HepG2 (cell line): Measurements from ENCODE around the gene FBXW2. TPM values are rescaled to one million over a fixed set of nuclear protein-coding genes. Genes with fewer than 3 reads are reported as not detected.

Source experiments
- ATAC-seq: fragments of 200-7000 bp; cut with Tn5 transposase; 3 replicates; pipeline ENCODE4 v1.9.1; 2020; ENCODE audit warnings: mild to moderate bottlenecking, moderate library complexity
- BruUV-seq: library from RNA; stranded (reverse); fragments of 400-500 nt; replicated peaks from 2 replicates; lab custom pipeline; 2021; lab: Mats Ljungman, UMichigan
- CTCF ChIA-PET: fragments of 300-600 bp; formaldehyde crosslinking; extraction: SDS; loops from one replicate; lab custom pipeline; 2021; ENCODE audit warnings: low total read pairs, inconsistent platforms, low intra/inter-chr PET ratio; lab: Yijun Ruan, JAX
- POLR2A ChIA-PET: fragments of 350-600 bp; sonication (Branson Sonifier 250); formaldehyde crosslinking; loops from one replicate; lab custom pipeline; 2020; ENCODE audit warnings: antibody characterized with exemption, inconsistent platforms; lab: Yijun Ruan, JAX
- DNase-seq: peaks from one replicate; pipeline ENCODE4 v3.0.0-alpha.2; 2015; ENCODE audit warnings: low spot score
- FAIRE-seq: peaks from 3 replicates; lab custom pipeline; 2011; peaks lifted over from hg19 to GRCh38; lab: Jason Lieb, UNC
- H2AFZ ChIP-seq: one replicate; pipeline ENCODE4 v1.6.1; 2011; ENCODE audit warnings: low read length, inconsistent platforms
- H3K27ac ChIP-seq: fragments of 300-600 bp; 3 replicates; pipeline ENCODE4 v1.8.0; 2011; ENCODE audit warnings: mixed run types, mild to moderate bottlenecking, mixed read lengths, low read length, inconsistent platforms; ENCODE audit not compliant: insufficient read depth; ENCODE audit errors: extremely low read length
- H3K27me3 ChIP-seq, 2 experiments: fragments of 200-600 bp in 1 of 2; 2 replicates in 1 of 2; 3 replicates in 1 of 2; pipeline versions ENCODE4 v1.6.0 to v1.8.0; 2011; ENCODE audit warnings: low read length in 2 of 2, mild to moderate bottlenecking in 2 of 2, moderate library complexity in 2 of 2, inconsistent platforms in 1 of 2; ENCODE audit not compliant: insufficient read depth in 2 of 2, control insufficient read depth in 1 of 2
- H3K36me3 ChIP-seq, 2 experiments: fragments of 200-600 bp in 1 of 2; replicated peaks in 1 of 2; 2 replicates in 1 of 2; 3 replicates in 1 of 2; pipeline versions ENCODE4 v1.5.1 to v1.8.0; 2011; ENCODE audit warnings: low read length in 2 of 2, inconsistent platforms in 1 of 2; ENCODE audit not compliant: insufficient read depth in 2 of 2, control insufficient read depth in 1 of 2
- H3K4me1 ChIP-seq: 2 replicates; pipeline ENCODE4 v1.5.1; 2012; ENCODE audit warnings: low read length, inconsistent platforms; ENCODE audit not compliant: insufficient read depth
- H3K4me2 ChIP-seq: 2 replicates; pipeline ENCODE4 v1.6.0; 2011; ENCODE audit warnings: low read depth, low read length, inconsistent platforms
- H3K4me3 ChIP-seq, 3 experiments: fragments of 200-600 bp in 1 of 3; sonication (generic), shearing (Covaris generic) in 1 of 3; replicated peaks in 1 of 3; 2 replicates each; pipeline ENCODE4 v1.5.1; 2011 to 2016; ENCODE audit warnings: low read length in 3 of 3, inconsistent platforms in 2 of 3, low read depth in 2 of 3, mild to moderate bottlenecking in 2 of 3, control low read depth in 1 of 3, mixed read lengths in 1 of 3; ENCODE audit not compliant: insufficient read depth in 1 of 3
- H3K79me2 ChIP-seq: one replicate; pipeline ENCODE4 v1.6.1; 2011; ENCODE audit warnings: low read length, inconsistent platforms; ENCODE audit not compliant: insufficient read depth
- H3K9ac ChIP-seq: 2 replicates; pipeline ENCODE4 v1.6.0; 2011; ENCODE audit warnings: mild to moderate bottlenecking, low read depth, low read length, inconsistent platforms; ENCODE audit not compliant: insufficient read depth
- H3K9me3 ChIP-seq: 2 replicates; pipeline ENCODE4 v1.5.1; 2012; ENCODE audit warnings: mild to moderate bottlenecking, low read length
- H4K20me1 ChIP-seq: 2 replicates; pipeline ENCODE4 v1.6.0; 2011; ENCODE audit warnings: inconsistent platforms, mild to moderate bottlenecking, low read length, moderate library complexity; ENCODE audit not compliant: insufficient read depth
- CBX2 ChIP-seq, 2 experiments: fragments of 200-600 bp in 1 of 2; sonication (generic); formaldehyde crosslinking in 1 of 2; IDR thresholded peaks; 2 replicates each; pipeline versions ENCODE4 v1.7.0 to v1.8.1; 2018 to 2022; ENCODE audit warnings: low read depth in 2 of 2, low read length in 1 of 2, mild to moderate bottlenecking in 1 of 2, missing genetic modification reagents in 1 of 2
- FOXC1 ChIP-seq: sonication (generic); formaldehyde crosslinking; IDR thresholded peaks from 2 replicates; pipeline ENCODE4 v1.8.0; 2022; ENCODE audit warnings: mild to moderate bottlenecking, missing genetic modification reagents, borderline replicate concordance
- HMG20A ChIP-seq: IDR thresholded peaks from 2 replicates; pipeline ENCODE4 v1.6.1; 2016; ENCODE audit warnings: borderline replicate concordance
- ISX ChIP-seq: sonication (generic); formaldehyde crosslinking; conservative IDR thresholded peaks from 2 replicates; pipeline ENCODE4 v1.5.0; 2020; ENCODE audit warnings: missing genetic modification reagents
- KLF11 ChIP-seq: IDR thresholded peaks from 2 replicates; pipeline ENCODE4 v1.6.1; 2016; ENCODE audit warnings: missing compliant biosample characterization
- REL ChIP-seq: sonication (generic); formaldehyde crosslinking; conservative IDR thresholded peaks from 2 replicates; pipeline ENCODE4 v1.8.0; 2022; ENCODE audit warnings: mild to moderate bottlenecking, missing genetic modification reagents, moderate library complexity
- RFX1 ChIP-seq: fragments of 450-650 bp; IDR thresholded peaks from 2 replicates; pipeline ENCODE4 v1.6.1; 2017
- TBX2 ChIP-seq: sonication (generic); formaldehyde crosslinking; IDR thresholded peaks from 2 replicates; pipeline ENCODE4 v1.5.0; 2020; ENCODE audit warnings: missing genetic modification reagents, mild to moderate bottlenecking, borderline replicate concordance
- ZBTB7A ChIP-seq: sonication (generic); formaldehyde crosslinking; IDR thresholded peaks from 2 replicates; pipeline ENCODE4 v1.8.0; 2022; ENCODE audit warnings: mild to moderate bottlenecking, missing genetic modification reagents
- ZFP41 ChIP-seq: sonication (generic); formaldehyde crosslinking; IDR thresholded peaks from 2 replicates; pipeline ENCODE4 v1.4.0; 2020; ENCODE audit warnings: mild to moderate bottlenecking, missing genetic modification reagents, borderline replicate concordance
- ZMYM4 ChIP-seq: sonication (generic); formaldehyde crosslinking; IDR thresholded peaks from 2 replicates; pipeline ENCODE4 v1.8.1; 2023; ENCODE audit warnings: mild to moderate bottlenecking, missing genetic modification reagents
- ZNF251 ChIP-seq: sonication (generic); formaldehyde crosslinking; IDR thresholded peaks from 2 replicates; pipeline ENCODE4 v1.9.0; 2021; ENCODE audit warnings: mild to moderate bottlenecking, missing genetic modification reagents
- ZNF337 ChIP-seq: sonication (generic); formaldehyde crosslinking; IDR thresholded peaks from 2 replicates; pipeline ENCODE4 v1.5.1; 2020; ENCODE audit warnings: missing genetic modification reagents, low read depth, mild to moderate bottlenecking, borderline replicate concordance
- WGBS: methylation state at CpG from one replicate; pipeline ENCODE4 v1.1.6; 2017; ENCODE audit warnings: low lambda C conversion rate; 5-methylcytosine and 5-hydroxymethylcytosine counted together
- in situ Hi-C: cut with HindIII; loops from 2 replicates; pipeline ENCODE4 v1.10.0; 2017; ENCODE audit warnings: low pct_unique_long_range_greater_than_20kb; ENCODE audit not compliant: extremely low pct_ligation_motif_present
- intact Hi-C: fragments of 100-400 bp; cut with micrococcal nuclease; formaldehyde crosslinking; loops from one replicate; pipeline ENCODE4 v1.10.0; 2022; ENCODE audit not compliant: unreplicated experiment
- polyA plus RNA-seq, 8 experiments: library from polyadenylated mRNA; depleted of rRNA in 3 of 8; stranded (reverse) in 7 of 8; unstranded in 1 of 8; fragments of >200 nt; fragmentation: Illumina TruSeq in 4 of 8; extraction: Trizol in 4 of 8; gene quantifications; 2 replicates each; pipeline versions ENCODE4 v1.2.1 to v1.2.3, GENCODE V29; 2011 to 2016; ENCODE audit warnings: low read depth in 4 of 8, missing spikeins in 1 of 8, mixed read lengths in 1 of 8; ENCODE audit not compliant: insufficient read depth in 1 of 8
- total RNA-seq, 5 experiments: library from RNA; depleted of rRNA; stranded (reverse); fragments of >200 nt; fragmentation: Illumina TruSeq; extraction: Trizol; gene quantifications; 2 replicates each; pipeline ENCODE4 v1.2.3, GENCODE V29; 2016; ENCODE audit warnings: low read depth in 1 of 5

Gene FBXW2
- total and polyA plus RNA-seq, 2 of the 13 experiments (the other 11 are each of a cell fraction or from before 2014, with no cell fraction given) = 35.4 to 43.1 TPM

DNA sequence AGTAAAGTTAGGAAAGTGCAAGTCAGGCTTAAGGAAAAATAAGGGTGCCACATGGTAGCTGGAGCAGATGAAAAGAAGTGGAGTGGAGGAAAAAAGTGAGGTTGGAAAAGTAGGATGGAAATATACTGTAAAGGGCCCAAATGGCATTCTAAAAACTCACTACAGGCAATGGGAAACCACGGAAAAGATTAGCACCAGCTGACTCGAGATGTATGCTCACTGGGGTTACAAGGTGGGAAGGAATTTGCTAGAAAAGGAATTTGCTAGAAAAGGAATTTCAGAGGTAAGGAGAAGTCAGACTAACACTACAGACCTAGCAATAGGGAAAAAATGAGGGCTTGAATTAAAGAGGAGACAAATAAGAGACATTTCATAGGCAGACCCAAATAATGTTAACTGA is 45.9 kb upstream of the FBXW2 start:
- Histone ChIP-seq H3K36me3 (peaks cover 0 to 9% of the 10 kb centered on the region in 2 experiments; a peak in 2 of 5 replicates), H4K20me1 (no peaks in the 10 kb centered on the region), H3K4me3 (no peak overlapping the region), H3K27ac (no peak overlapping the region), H3K79me2 (peaks cover 32% of the 10 kb centered on the region), H3K9me3 (no peaks in the 10 kb centered on the region), H3K4me1 (peaks cover 25% of the 10 kb centered on the region), H3K9ac (no peak overlapping the region), H3K27me3 (peaks cover 0 to 3% of the 10 kb centered on the region in 2 experiments; a peak in 1 of 5 replicates), H3K4me2 (no peak overlapping the region), H2AFZ (no peak overlapping the region)
- DNase-seq = no peak
- ATAC-seq = no peak
- TF ChIP-seq ZMYM4 (CRISPR knock-in tag) (no peak), ZFP41 (CRISPR knock-in tag) (no peak), ZBTB7A (CRISPR knock-in tag) (no peak), HMG20A (no peak)
- WGBS = 90% methylated on average over 2 of the region's 2 CpGs
- BruUV-seq = no TSS peak
- ChIA-PET POLR2A (no interaction called here), CTCF (no interaction called here)
- intact Hi-C loops (no loop called here), in situ Hi-C loops (no loop called here)
- no peak for FAIRE-seq

GRCh38 chr9:120837921-120838320 is 44.7 kb upstream of the FBXW2 start:
- Histone ChIP-seq H3K27ac (no peak overlapping the region), H3K4me2 (no peak overlapping the region), H3K9ac (no peak overlapping the region), H2AFZ (no peak overlapping the region), H3K4me3 (no peak overlapping the region), H3K9me3 (no peaks in the 10 kb centered on the region), H3K79me2 (peaks cover 26% of the 10 kb centered on the region), H3K4me1 (peaks cover 18% of the 10 kb centered on the region), H3K27me3 (peaks cover 0 to 3% of the 10 kb centered on the region in 2 experiments; a peak in 1 of 5 replicates), H4K20me1 (no peaks in the 10 kb centered on the region), H3K36me3 (peaks cover 0 to 15% of the 10 kb centered on the region in 2 experiments; a peak in 2 of 5 replicates)
- BruUV-seq = no TSS peak
- DNase-seq (no peak), FAIRE-seq (no peak), ATAC-seq (no peak)
- in situ Hi-C loops (no loop called here), intact Hi-C loops (no loop called here)
- no peak for TF ChIP-seq REL
- no peak for TF ChIP-seq FOXC1 (CRISPR knock-in tag)
- no peak for TF ChIP-seq ZNF337 (CRISPR knock-in tag)
- TF ChIP-seq KLF11 (CRISPR knock-in tag) = no peak
- no peak for TF ChIP-seq RFX1
- no peak for TF ChIP-seq CBX2 (IDR thresholded peaks at IDR 0.05; ENCODE audit: low read depth, low read length)
- no peak for TF ChIP-seq CBX2 (CRISPR knock-in tag; IDR thresholded peaks at IDR 0.05; ENCODE audit: low read depth)
- TF ChIP-seq ZNF251 = no peak
- TF ChIP-seq TBX2 (CRISPR knock-in tag) = no peak
- no peak for TF ChIP-seq ISX
- ChIA-PET CTCF (no interaction called here), POLR2A (no interaction called here)
- whole genome bisulfite sequencing = 91% methylated on average over 3 of the region's 3 CpGs
